Activated T-cell treated with anti-CD3 and anti-CD28 coated beads, Interleukin-2, amount 50 U/mL, for 4 hours (primary cell): Measurements from ENCODE around the gene SLCO4A1. TPM values are rescaled to one million over a fixed set of nuclear protein-coding genes. Genes with fewer than 3 reads are reported as not detected.

Experiments
- ATAC-seq, 2 donors: fragments of 200-7000 bp; cut with Tn5 transposase; one replicate each; pipeline ENCODE4 v1.10.0; 2021
- DNase-seq: peaks from one replicate; pipeline ENCODE4 v3.0.0-alpha.2; 2020
- H3K27me3 Mint-ChIP-seq: one replicate; pipeline ENCODE4 v1.8.0; 2021; ENCODE audit warnings: low read depth, mixed read lengths
- H3K36me3 Mint-ChIP-seq: one replicate; pipeline ENCODE4 v1.8.0; 2022; ENCODE audit warnings: mixed read lengths; ENCODE audit not compliant: insufficient read depth
- H3K4me1 Mint-ChIP-seq: one replicate; pipeline ENCODE4 v1.8.0; 2021; ENCODE audit warnings: low read depth, mixed read lengths
- H3K4me3 Mint-ChIP-seq: one replicate; pipeline ENCODE4 v1.8.0; 2021; ENCODE audit warnings: mild to moderate bottlenecking, moderate library complexity, mixed read lengths
- H3K9me3 Mint-ChIP-seq: one replicate; pipeline ENCODE4 v1.8.0; 2021; ENCODE audit warnings: mixed read lengths
- total RNA-seq, 3 donors: library from RNA; stranded (reverse); gene quantifications; one replicate each; pipeline ENCODE4 v1.2.1, GENCODE V29; 2021

SLCO4A1 gene
- 10 to 100 TPM; 36.5 to 49.3 (median 48.2) TPM for total RNA-seq

DNA sequence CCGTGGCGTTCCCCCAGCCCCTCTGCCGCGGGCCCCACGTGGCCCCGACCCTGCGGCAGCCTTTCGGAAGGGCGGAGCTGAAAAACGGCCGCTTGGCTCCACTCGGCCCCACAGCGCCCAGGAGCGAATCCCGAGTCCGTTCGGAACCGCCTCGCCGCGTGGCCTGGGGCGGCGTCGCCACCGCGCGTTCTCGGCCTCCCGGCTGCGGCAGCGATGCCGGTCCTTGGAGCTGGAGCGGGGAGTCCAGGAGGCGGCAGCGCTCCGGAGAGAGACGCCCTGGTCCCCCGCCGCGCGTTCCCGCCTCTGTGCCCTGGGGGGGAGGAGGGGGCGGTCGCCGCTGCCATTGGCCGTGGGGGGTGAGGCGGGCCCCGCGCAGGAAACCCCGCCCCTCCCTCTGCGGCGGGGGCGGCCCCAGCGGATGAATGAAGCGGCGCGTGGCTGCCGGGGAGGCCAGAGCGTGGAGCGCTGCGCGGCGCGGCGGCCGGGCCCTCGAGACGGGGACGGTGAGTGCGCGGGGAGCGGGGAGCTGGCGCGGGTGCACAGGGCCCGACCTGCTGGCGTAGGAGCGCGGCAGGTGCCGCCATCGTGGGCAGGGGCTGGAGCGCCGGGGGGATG is at the start of gene SLCO4A1:
TSS of gene SLCO4A1 (plus strand) at position 453 of the 615 bp plus-strand sequence. CDS start 13,952 bp downstream, outside the sequence.
- Mint-ChIP-seq H3K9me3 (no peaks in the 10 kb centered on the region), H3K4me1 (peaks cover 12% of the 10 kb centered on the region), H3K36me3 (no peaks in the 10 kb centered on the region), H3K27me3 (peaks cover 2% of the 10 kb centered on the region), H3K4me3 (peak within 1 kb of the TSS; percentile 81)
- peak; percentile 87 for DNase-seq
- ATAC-seq: peak; percentile 89

- Mint-ChIP-seq H3K36me3 (no peaks in the 10 kb centered on the region), H3K9me3 (no peaks in the 10 kb centered on the region), H3K27me3 (peaks cover 33% of the 10 kb centered on the region), H3K4me3 (no peak overlapping the region), H3K4me1 (no peaks in the 10 kb centered on the region)
- DNase-seq (no peak), ATAC-seq (no peak)
Observed at GRCh38 chr20:62592506-62593177, 49.7 kb upstream of the SLCO4A1 start.

DNA sequence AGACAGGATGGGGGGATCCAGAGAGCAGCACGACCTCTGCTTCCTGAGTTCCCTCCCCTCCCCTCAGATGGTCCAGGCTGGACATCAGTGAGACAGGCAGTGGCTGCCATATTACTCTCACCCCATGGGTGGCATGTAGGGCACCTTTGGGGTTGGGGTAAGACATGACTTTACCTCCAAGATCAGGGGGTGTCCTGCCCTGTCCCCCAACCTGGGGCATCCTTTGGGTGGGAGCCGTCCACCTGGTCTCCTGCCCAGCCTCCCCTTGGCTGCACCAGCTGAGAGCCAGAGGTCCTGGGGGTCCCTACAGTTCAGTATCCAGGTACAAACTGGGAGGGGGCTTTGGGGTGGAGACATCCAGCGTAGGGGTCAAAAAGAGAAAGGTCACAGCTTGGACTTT is 48.7 kb upstream of the SLCO4A1 start:
- Mint-ChIP-seq H3K4me3 (no peak overlapping the region), H3K27me3 (peaks cover 42% of the 10 kb centered on the region), H3K4me1 (no peaks in the 10 kb centered on the region), H3K36me3 (no peaks in the 10 kb centered on the region), H3K9me3 (no peaks in the 10 kb centered on the region)
- DNase-seq (no peak), ATAC-seq (no peak)

DNA sequence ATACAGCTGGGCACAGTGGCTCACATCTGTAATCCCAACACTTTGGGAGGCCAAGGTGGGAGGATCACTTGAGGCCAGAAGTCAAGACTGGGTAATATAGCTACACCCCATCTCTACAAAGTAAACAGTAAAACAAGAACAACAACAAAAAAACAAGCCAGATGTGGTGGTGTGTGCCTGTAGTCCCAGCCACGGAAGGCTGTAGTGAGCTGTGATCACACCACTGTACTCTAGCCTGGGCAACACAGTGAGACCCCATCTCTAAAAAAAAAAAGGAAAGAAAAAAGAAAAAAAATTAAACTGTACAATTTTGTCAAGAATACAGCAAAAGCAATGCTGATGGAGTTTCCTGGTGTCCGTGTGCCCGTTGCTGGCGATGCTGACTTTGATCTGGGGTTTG is 47.2 kb upstream of the SLCO4A1 start:
- H3K36me3 Mint-ChIP-seq: no peaks in the 10 kb centered on the region
- peaks cover 2% of the 10 kb centered on the region for H3K4me1 Mint-ChIP-seq
- ATAC-seq (no peak), DNase-seq (no peak)
- H3K4me3 Mint-ChIP-seq: no peak overlapping the region
- no peaks in the 10 kb centered on the region for H3K9me3 Mint-ChIP-seq
- H3K27me3 Mint-ChIP-seq: peaks cover 43% of the 10 kb centered on the region

GRCh38 chr20:62595491-62595890 is 46.8 kb upstream of the SLCO4A1 start:
- H3K27me3 Mint-ChIP-seq: peaks cover 45% of the 10 kb centered on the region
- H3K4me3 Mint-ChIP-seq: no peak overlapping the region
- no peaks in the 10 kb centered on the region for H3K9me3 Mint-ChIP-seq
- H3K36me3 Mint-ChIP-seq: no peaks in the 10 kb centered on the region
- H3K4me1 Mint-ChIP-seq: peaks cover 2% of the 10 kb centered on the region
- DNase-seq (no peak), ATAC-seq (peak; percentile 35 to 37)

- Mint-ChIP-seq H3K4me3 (no peak overlapping the region), H3K27me3 (peaks cover 43% of the 10 kb centered on the region), H3K9me3 (no peaks in the 10 kb centered on the region), H3K4me1 (peaks cover 6% of the 10 kb centered on the region), H3K36me3 (no peaks in the 10 kb centered on the region)
- DNase-seq (no peak), ATAC-seq (no peak)
Observed at GRCh38 chr20:62596486-62596885, 45.8 kb upstream of the SLCO4A1 start.

DNA sequence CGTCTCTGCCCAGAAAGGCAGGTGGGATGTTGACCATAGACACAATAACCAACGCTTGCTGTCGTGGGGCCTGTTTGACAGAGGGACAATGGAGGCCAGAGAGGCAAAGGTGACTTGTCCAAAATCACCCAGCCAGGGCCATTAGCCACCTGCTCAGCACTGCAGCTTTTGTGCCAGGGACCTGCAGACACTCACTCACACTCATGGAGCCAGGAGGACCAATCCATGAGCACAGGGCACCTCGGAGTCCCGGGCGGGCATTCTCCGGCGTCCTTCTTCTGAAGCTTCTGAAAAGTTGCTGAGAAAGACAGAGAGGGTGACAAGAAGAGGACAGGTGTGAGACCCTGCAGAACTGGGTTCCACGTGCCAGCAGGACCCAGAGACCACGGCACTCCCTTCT is 45.4 kb upstream of the SLCO4A1 start:
- Mint-ChIP-seq H3K4me3 (no peak overlapping the region), H3K27me3 (peaks cover 40% of the 10 kb centered on the region), H3K36me3 (no peaks in the 10 kb centered on the region), H3K9me3 (no peaks in the 10 kb centered on the region), H3K4me1 (peaks cover 8% of the 10 kb centered on the region)
- ATAC-seq: no peak
- DNase-seq: no peak

GRCh38 chr20:62597416-62598115 is 44.7 kb upstream of the SLCO4A1 start:
- ATAC-seq: no peak
- peaks cover 38% of the 10 kb centered on the region for H3K27me3 Mint-ChIP-seq

GRCh38 chr20:62598761-62599194 is 43.5 kb upstream of the SLCO4A1 start:
- Mint-ChIP-seq H3K9me3 (no peaks in the 10 kb centered on the region), H3K4me1 (peaks cover 22% of the 10 kb centered on the region), H3K36me3 (no peaks in the 10 kb centered on the region), H3K27me3 (peaks cover 38% of the 10 kb centered on the region), H3K4me3 (no peak overlapping the region)
- ATAC-seq (no peak), DNase-seq (no peak)

More at GRCh38 chr20:62597416-62598115, 44.7 kb upstream of the SLCO4A1 start:
- no peaks in the 10 kb centered on the region for H3K9me3 Mint-ChIP-seq
- H3K36me3 Mint-ChIP-seq: no peaks in the 10 kb centered on the region
- H3K4me1 Mint-ChIP-seq: peaks cover 14% of the 10 kb centered on the region
- DNase-seq: no peak
- no peak overlapping the region for H3K4me3 Mint-ChIP-seq

GRCh38 chr20:62599216-62600110 is 42.8 kb upstream of the SLCO4A1 start:
- H3K9me3 Mint-ChIP-seq: no peaks in the 10 kb centered on the region
- no peak for DNase-seq
- no peaks in the 10 kb centered on the region for H3K36me3 Mint-ChIP-seq
- peaks cover 33% of the 10 kb centered on the region for H3K27me3 Mint-ChIP-seq
- peaks cover 22% of the 10 kb centered on the region for H3K4me1 Mint-ChIP-seq
- no peak overlapping the region for H3K4me3 Mint-ChIP-seq
- no peak for ATAC-seq

DNA sequence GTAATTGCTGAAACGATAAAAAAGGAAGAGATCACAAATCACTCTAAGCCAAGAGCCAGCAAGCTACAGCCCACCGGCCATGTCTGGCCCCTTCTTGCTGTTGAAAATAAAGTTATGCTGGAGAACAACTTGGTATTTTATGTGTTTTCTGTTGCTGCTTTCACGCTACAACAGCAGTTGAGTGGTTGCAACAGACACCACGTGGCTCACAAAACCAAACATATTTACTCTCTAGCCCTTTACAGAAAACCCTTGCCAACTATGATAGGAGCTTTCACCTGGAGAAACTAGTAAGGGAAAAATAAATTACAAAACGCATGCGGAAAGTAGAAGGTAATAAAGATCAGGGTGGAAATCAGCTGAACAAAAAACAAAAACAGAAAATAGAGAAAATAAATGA is 41.1 kb upstream of the SLCO4A1 start:
- Mint-ChIP-seq H3K4me3 (no peak overlapping the region), H3K36me3 (no peaks in the 10 kb centered on the region), H3K4me1 (peaks cover 22% of the 10 kb centered on the region), H3K27me3 (peaks cover 22% of the 10 kb centered on the region), H3K9me3 (no peaks in the 10 kb centered on the region)
- DNase-seq (no peak), ATAC-seq (no peak)

- no peaks in the 10 kb centered on the region for H3K36me3 Mint-ChIP-seq
- H3K27me3 Mint-ChIP-seq: peaks cover 21% of the 10 kb centered on the region
- no peaks in the 10 kb centered on the region for H3K9me3 Mint-ChIP-seq
- no peak for DNase-seq
- no peak for ATAC-seq
- H3K4me3 Mint-ChIP-seq: no peak overlapping the region
- H3K4me1 Mint-ChIP-seq: peaks cover 24% of the 10 kb centered on the region
Observed at GRCh38 chr20:62601714-62602113, 40.6 kb upstream of the SLCO4A1 start.

GRCh38 chr20:62602550-62602949 is 39.8 kb upstream of the SLCO4A1 start:
- Mint-ChIP-seq H3K27me3 (peaks cover 19% of the 10 kb centered on the region), H3K4me3 (peak overlapping the region; percentile 76), H3K9me3 (no peaks in the 10 kb centered on the region), H3K4me1 (peaks cover 24% of the 10 kb centered on the region), H3K36me3 (no peaks in the 10 kb centered on the region)
- DNase-seq (no peak), ATAC-seq (peak; percentile 48 to 49)
